ENCODE results near the gene MON1A.
"Not testable (repeated sequence)": the region's sequence is repeated elsewhere in the genome, so short reads cannot be mapped to it uniquely, and the experiment has no call there.

MON1A gene

DNA sequence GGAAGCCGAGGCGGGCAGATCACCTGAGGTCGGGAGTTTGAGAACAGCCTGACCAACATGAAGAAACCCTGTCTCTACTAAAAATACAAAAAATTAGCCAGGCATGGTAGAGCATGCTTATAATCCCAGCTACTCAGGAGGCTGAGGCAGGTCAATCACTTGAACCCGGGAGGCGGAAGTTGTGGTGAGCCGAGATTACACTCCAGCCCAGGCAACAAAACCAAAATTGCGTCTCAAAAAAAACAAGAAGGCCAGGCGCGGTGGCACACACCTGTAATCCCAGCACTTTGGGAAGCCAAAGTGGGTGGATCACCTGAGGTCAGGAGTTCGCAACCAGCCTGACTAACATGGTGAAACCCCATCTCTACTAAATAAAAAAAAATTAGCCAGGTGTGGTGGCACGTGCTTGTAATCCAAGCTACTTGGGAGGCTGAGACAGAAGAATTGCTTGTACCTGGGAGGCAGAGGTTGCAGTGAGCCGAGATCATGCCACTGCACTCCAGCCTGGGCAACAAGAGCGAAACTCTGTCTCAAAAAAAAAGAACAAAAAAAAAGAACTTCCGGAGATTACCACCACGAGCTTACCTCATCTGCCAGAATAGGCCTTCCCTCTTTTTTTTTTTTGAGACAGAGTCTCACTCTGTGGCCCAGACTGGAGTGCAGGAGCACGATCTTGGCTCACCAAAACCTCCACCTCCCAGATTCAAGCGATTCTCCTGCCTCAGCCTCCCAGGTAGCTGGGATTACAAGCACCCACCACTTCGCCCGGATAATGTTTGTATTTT lies 11.6 kb downstream of the MON1A start:
- DNase-seq (ENCODE audit: low read depth) = not testable (repeated sequence)

DNA sequence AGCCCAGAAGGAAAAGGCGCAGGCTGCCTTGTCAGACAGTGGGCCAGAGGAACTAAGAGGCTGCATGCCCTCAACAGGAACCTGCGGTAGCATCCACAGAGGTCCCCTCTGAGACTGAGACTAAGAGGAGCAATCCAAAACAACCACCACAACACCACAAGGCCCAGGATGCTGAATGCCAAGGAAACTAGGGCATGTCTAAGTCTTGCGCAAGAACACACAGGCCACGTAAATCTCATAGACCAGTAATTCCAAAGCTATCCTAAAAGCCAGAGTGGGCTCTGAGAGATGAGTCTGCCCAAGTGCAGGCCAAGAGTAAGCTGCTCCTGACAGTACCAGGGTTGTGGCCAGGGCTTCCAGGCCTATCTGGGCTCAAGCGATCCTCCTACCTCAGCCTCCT lies 12.9 kb downstream of the MON1A start:
- DNase-seq (ENCODE audit: low read depth) = no peak

GRCh38 chr3:49914906-49915305 lies 14.7 kb downstream of the MON1A start:
- no peak for DNase-seq (ENCODE audit: low read depth)

DNA sequence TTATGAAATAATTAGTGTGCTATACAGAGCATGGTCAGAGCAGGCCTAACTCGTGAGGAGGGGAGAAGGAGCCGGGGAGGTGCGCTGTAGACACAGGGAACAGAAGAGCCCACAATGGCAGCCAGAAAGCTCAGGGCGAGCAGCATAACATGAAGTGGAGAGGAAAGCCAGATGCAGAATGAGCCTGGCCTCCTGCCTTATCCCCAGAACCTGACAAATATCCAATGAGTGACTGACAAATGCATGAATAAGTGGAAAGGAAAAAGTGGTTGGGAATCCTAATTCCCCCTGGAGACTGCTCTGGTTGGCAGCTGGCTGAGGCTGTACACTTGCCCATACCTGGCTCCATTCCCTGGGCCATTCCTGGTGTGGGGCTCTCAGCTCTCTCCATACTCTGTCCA lies 16.7 kb downstream of the MON1A start:
- DNase-seq (ENCODE audit: low read depth) = no peak

DNA sequence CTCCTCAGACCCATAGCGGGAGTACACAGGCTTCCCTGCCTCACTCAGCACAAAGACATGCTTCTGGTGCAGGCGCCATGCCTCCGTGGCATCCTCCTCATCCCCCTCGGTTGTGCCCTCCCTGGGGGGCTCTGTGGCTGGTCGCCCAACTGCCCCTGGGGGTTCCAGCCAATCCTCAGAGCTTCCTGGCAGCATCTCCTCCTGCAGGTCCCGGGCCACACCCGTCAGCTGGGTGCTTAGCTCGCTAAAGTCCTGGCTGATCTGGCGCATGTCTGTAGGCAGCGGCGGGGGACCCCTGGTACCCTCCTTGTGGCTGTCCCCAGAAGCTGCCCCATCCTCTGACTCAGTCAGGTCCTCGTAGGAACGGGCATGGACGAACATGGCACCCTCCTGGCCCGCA lies 18.0 kb downstream of the MON1A start:
- DNase-seq (ENCODE audit: low read depth) = no peak

DNA sequence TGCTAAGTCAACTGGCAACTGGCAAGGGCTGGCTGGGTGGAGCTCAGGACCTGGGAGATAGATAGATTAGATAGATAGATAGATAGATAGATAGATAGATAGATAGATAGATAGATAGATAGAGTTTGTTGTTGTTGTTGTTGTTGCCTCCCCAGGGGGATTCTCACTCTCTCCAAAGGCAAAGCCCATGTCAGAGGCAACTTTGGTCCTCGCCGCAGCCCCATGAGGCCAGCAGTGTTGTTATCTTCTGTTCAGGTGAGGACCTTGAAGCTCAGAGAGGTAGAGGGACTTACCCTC lies 18.5 kb downstream of the MON1A start:
- DNase-seq (ENCODE audit: low read depth) = no peak

- no peak for DNase-seq (ENCODE audit: low read depth)
These were observed 19.0 kb downstream of the MON1A start for GRCh38 chr3:49910409-49911123.

- DNase-seq (ENCODE audit: low read depth) = no peak
These were observed 21.0 kb downstream of the MON1A start for GRCh38 chr3:49908373-49909199.

GRCh38 chr3:49906073-49906743 lies 23.4 kb downstream of the MON1A start:
- no peak for DNase-seq (ENCODE audit: low read depth)

DNA sequence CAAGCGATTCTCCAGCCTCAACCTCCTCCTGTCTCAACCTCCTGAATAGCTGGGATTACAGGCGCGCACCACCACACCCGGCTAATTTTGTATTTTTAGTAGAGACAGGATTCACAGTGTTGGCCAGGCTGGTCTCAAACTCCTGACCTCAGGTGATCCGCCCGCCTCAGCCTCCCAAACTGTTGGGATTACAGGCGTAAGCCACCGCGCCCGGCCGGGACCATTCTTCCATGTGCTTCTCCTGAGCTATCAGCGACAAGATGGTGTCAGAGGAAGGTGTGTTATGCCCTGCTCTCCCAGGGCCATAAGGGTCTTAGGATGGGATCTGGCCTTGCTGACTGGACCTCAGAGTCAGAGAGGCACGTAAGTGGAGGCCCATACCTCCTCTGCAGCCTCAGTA lies 25.2 kb downstream of the MON1A start:
- not testable (repeated sequence) for DNase-seq (ENCODE audit: low read depth)

GRCh38 chr3:49903451-49904424 lies 25.9 kb downstream of the MON1A start, which contains the start of gene MST1R:
MST1R (minus strand) TSS chr3:49903873; CDS start chr3:49903609, 264 bp downstream.
- peak; percentile 57 for DNase-seq (ENCODE audit: low read depth)

- DNase-seq (ENCODE audit: low read depth) = no peak
These were observed 26.9 kb downstream of the MON1A start for GRCh38 chr3:49902511-49903345.

GRCh38 chr3:49901366-49902339 lies 28.0 kb downstream of the MON1A start:
- DNase-seq (ENCODE audit: low read depth) = no peak

DNA sequence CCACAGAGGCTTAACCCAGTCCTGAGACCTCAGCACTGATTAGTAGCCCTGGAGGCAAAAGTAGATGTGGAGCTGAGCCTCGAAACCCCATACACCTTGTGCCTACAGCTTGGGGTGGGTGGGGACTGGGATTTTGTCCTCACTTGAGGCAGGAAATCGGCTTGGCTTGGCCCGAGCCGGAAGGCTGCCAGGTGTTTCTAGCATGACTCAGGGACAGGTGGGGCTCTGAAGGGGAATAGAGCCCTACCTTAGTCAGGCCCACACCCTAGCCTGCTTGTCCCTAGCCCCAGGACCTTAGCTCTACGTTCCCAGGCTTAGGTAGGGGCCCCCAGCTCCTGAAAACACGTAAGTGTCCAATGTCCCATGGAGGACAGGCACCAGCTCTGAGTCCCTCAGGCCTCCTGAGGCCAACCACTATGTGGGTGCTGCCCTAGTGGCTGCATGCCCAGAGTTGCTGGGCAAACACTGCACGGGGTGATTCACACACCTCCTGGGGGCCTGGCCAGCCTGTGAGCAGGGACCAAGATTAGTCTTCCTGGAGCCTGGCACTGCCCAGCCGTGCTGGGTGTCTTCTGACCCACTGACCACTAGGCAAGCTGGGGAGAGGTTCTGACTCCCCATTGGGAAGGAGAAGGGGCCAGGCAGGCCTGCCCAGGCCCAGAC lies 29.0 kb downstream of the MON1A start:
- DNase-seq (ENCODE audit: low read depth) = no peak

DNA sequence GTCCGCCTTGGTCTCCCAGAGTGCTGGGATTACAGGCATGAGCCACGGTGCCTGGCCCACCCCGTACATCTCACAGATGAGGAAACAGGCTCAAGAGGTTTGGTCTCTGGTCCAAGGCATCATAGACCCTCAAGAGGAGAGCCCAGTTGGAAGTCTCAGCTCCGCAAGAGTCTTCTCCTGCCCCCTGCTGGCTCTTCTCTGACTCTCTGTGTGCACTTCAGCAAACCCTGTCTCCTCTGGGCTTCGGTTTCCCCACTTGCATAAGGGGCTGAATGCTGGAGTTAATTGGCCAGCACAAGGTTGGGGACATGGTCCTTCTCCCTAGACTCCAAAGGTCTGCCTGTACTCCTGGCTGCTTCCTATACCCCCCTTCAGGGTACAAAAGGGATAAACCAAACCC lies 29.8 kb downstream of the MON1A start:
- no peak for DNase-seq (ENCODE audit: low read depth)

DNA sequence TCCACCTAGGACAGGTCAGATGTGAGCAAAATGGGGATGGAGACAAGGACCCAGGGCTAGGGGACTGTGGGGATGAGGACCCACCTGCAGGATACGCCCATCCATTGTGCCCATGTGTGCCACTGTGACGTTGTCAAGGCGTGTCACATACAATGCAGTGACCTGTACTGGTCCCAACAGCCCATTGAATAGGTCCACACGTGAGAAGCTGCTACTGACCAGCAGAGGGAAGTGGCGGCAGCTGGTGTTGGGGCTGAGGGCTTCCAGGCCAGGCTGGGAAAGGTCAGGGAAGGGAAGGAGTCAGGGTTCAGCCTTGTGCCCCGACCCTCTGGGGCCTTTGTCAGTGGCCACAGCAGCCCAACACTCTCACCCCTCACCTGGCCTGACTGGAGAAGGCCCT lies 30.6 kb downstream of the MON1A start:
- DNase-seq (ENCODE audit: low read depth) = no peak

- DNase-seq (ENCODE audit: low read depth) = no peak
These were observed 33.3 kb downstream of the MON1A start for GRCh38 chr3:49896345-49896744.

- no peak for DNase-seq (ENCODE audit: low read depth)
These were observed 33.8 kb downstream of the MON1A start for GRCh38 chr3:49895791-49896190.

All from stimulated activated CD8-positive, alpha-beta memory T cell treated with anti-CD3 and anti-CD28 coated beads, Interleukin-15, amount 100 ng/mL, for 1 hour (primary cell).